Measurements from ENCODE around the gene PSMD6. TPM values are rescaled to one million over a fixed set of nuclear protein-coding genes. Genes with fewer than 3 reads are reported as not detected.

PSMD6 gene
- total RNA-seq, 1 donor from 2014 or later, result 78.3 TPM

DNA sequence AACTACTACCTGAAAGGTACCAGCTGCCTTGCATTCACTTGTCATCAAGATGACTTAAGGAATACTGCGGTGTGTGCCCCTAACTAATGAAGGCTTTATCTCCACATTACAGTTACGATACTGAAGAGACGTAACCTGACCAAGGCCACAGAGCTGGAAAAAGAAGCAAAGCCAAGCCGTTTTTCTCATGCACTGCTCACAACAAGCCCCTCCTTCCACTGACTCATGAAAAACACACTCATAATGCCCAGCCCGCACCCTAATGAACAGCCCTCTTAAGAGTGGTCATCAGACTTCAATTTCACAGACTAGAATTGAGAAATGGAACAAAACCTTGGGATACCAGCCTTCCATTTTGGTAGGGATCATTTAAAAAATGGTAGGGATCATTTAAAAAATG lies 11.6 kb downstream of the PSMD6 start:
- intact Hi-C loops (cut with micrococcal nuclease), result no loop called here
- TF ChIP-seq, protein P1, sequence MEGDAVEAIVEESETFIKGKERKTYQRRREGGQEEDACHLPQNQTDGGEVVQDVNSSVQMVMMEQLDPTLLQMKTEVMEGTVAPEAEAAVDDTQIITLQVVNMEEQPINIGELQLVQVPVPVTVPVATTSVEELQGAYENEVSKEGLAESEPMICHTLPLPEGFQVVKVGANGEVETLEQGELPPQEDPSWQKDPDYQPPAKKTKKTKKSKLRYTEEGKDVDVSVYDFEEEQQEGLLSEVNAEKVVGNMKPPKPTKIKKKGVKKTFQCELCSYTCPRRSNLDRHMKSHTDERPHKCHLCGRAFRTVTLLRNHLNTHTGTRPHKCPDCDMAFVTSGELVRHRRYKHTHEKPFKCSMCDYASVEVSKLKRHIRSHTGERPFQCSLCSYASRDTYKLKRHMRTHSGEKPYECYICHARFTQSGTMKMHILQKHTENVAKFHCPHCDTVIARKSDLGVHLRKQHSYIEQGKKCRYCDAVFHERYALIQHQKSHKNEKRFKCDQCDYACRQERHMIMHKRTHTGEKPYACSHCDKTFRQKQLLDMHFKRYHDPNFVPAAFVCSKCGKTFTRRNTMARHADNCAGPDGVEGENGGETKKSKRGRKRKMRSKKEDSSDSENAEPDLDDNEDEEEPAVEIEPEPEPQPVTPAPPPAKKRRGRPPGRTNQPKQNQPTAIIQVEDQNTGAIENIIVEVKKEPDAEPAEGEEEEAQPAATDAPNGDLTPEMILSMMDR (IDR thresholded peaks at IDR 0.05; ENCODE audit: borderline replicate concordance), result no peak
- Histone ChIP-seq H3K4me3 (no peak overlapping the region), H3K27me3 (ENCODE audit: low read depth) (no peaks in the 10 kb centered on the region), H3K4me1 (peaks cover 32% of the 10 kb centered on the region), H3K9me3 (replicated peaks) (no peaks in the 10 kb centered on the region), H3K27ac (replicated peaks) (no peak overlapping the region), H3K36me3 (peaks cover 98% of the 10 kb centered on the region)
- DNase-seq, result no peak

DNA sequence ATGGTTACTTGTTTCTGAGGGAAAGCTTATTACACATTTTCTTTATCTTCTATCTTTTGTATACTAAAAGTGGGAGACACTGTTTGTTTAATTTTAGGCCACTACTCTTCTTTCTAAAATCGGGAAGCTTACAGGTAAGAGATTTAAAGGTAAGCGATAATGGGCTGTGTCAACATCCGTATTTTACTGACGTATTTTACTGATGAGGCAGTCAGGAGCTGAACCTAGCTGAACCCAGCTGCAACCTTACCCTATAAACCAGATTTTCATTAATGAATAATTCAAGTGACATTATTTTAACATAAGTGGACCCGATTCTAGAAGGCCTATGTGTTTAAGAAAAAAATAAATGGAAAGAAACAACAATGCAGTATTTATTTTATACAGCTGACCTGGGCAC lies 13.1 kb downstream of the PSMD6 start:
- Histone ChIP-seq H3K36me3 (peaks cover 99% of the 10 kb centered on the region), H3K9me3 (replicated peaks) (no peaks in the 10 kb centered on the region), H3K27me3 (ENCODE audit: low read depth) (no peaks in the 10 kb centered on the region), H3K27ac (replicated peaks) (no peak overlapping the region), H3K4me3 (no peak overlapping the region), H3K4me1 (peaks cover 22% of the 10 kb centered on the region)
- intact Hi-C loops (cut with micrococcal nuclease), result no loop called here
- TF ChIP-seq, protein P1 (IDR thresholded peaks at IDR 0.05; ENCODE audit: borderline replicate concordance), result no peak
- no peak for DNase-seq

DNA sequence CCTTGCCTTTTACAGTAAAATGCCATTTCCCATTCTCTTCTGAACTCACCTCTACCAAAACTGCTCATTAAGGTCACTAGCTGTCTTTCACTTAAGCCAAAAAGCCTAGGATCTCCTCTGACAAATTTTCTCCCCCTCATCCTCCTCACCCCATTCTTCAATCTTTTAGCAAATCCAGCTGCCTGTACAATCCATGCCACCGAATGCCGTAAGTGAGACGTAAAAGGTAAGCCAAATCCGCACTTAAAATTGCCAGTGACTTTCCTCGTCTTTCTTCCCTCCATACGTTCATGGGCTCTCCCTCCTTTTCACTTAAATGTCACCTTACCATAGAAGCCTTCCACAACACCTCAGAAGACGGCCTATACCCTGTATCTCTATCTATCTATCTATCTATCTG lies 13.8 kb downstream of the PSMD6 start:
- TF ChIP-seq, protein P1 (IDR thresholded peaks at IDR 0.05; ENCODE audit: borderline replicate concordance), result no peak
- Histone ChIP-seq H3K4me3 (no peak overlapping the region), H3K27ac (replicated peaks) (no peak overlapping the region), H3K36me3 (peaks cover 99% of the 10 kb centered on the region), H3K9me3 (replicated peaks) (no peaks in the 10 kb centered on the region), H3K27me3 (ENCODE audit: low read depth) (no peaks in the 10 kb centered on the region), H3K4me1 (peaks cover 24% of the 10 kb centered on the region)
- no peak for DNase-seq
- intact Hi-C loops (cut with micrococcal nuclease), result no loop called here

DNA sequence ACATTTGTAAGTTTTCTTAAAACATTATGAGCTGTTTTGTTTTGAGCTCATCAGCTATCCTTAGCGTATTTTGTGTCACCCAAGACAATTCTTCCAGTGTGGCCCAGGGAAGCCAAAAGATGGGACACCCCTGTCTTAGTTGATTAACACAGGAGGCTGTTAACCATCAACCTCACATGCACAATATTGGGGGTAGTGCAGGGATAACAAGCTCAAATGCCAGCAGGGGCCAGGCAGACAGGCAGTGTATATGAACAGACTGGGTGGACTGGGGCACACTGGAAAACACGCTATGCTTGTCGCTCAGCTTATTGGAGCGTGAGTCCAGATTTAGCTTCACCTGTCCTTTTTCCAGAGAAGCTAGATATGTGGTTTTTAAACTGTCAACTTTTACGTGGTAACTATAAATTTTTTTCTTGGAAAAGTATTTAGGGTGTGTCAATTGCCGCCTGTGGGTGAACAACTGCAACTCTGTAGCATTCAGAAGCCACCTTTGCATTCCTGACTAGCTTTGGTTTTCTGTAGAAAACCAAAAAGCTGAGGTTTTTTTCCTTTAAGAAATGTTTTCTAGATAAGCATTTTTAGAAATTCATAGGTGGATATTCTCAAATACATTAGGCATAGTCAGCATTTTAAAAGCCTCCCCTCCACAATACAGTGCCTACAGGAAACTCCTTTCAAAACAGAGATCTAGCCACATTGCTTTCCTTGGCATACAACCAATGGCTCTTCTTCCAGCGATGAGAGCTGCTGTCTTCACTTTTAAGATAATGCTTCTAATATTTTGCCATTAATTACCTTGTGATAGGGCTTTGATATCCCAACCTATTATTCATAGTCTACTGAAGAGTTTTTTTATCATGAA lies 14.6 kb downstream of the PSMD6 start:
- Histone ChIP-seq H3K9me3 (replicated peaks) (no peaks in the 10 kb centered on the region), H3K27ac (replicated peaks) (no peak overlapping the region), H3K4me3 (no peak overlapping the region), H3K36me3 (peaks cover 96% of the 10 kb centered on the region), H3K27me3 (ENCODE audit: low read depth) (no peaks in the 10 kb centered on the region), H3K4me1 (peaks cover 29% of the 10 kb centered on the region)
- TF ChIP-seq, protein P1 (IDR thresholded peaks at IDR 0.05; ENCODE audit: borderline replicate concordance), result no peak
- intact Hi-C loops (cut with micrococcal nuclease), result no loop called here
- DNase-seq, result no peak

DNA sequence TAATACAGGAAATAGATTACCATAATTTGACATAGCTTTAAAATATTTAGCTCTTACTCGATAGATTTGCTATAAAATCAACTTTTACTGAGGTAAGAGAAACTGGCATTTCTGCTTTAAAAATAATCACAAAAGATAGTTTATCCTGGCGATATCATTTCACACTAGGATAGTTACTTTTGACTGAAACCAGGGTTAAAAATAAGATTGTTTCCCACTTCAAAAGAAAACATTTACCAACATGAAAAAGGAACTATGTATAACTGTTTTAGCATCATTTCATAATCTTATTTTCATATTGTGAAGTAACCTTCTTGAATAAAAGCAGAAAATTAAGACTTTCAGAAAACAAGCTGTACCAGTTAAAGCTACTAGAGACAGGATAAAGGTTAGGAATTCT lies 15.3 kb downstream of the PSMD6 start:
- H3K4me1 ChIP-seq, result peaks cover 29% of the 10 kb centered on the region
- no peak for DNase-seq
- peaks cover 89% of the 10 kb centered on the region for H3K36me3 ChIP-seq
- H3K27me3 ChIP-seq (ENCODE audit: low read depth), result no peaks in the 10 kb centered on the region
- H3K27ac ChIP-seq (replicated peaks), result no peak overlapping the region
- TF ChIP-seq, protein P1 (IDR thresholded peaks at IDR 0.05; ENCODE audit: borderline replicate concordance), result no peak
- intact Hi-C loops (cut with micrococcal nuclease), result no loop called here
- no peaks in the 10 kb centered on the region for H3K9me3 ChIP-seq (replicated peaks)
- no peak overlapping the region for H3K4me3 ChIP-seq

Measured in left ventricle myocardium inferior (tissue), 1 donor.